ENCODE results near the gene NAA10. TPM values are rescaled to one million over a fixed set of nuclear protein-coding genes. Genes with fewer than 3 reads are reported as not detected.

The NAA10 gene
- total RNA-seq, 1 experiment from 2014 or later: 85.7 TPM

- in situ Hi-C loops (cut with HindIII; ENCODE audit: low pct_unique_long_range_greater_than_20kb, low sequenced_read_pairs): no loop called here
- no peak for DNase-seq (ENCODE audit: low read depth, low spot score)
Measured at GRCh38 chrX:153883163-153883843, 51.5 kb downstream of the NAA10 start.

- no peak for DNase-seq (ENCODE audit: low read depth, low spot score)
- in situ Hi-C loops (cut with HindIII; ENCODE audit: low pct_unique_long_range_greater_than_20kb, low sequenced_read_pairs): no loop called here
Measured at GRCh38 chrX:153882557-153882956, 52.3 kb downstream of the NAA10 start.

- in situ Hi-C loops (cut with HindIII; ENCODE audit: low pct_unique_long_range_greater_than_20kb, low sequenced_read_pairs): no loop called here
- no peak for DNase-seq (ENCODE audit: low read depth, low spot score)
Measured at GRCh38 chrX:153882086-153882498, 52.7 kb downstream of the NAA10 start.

- in situ Hi-C loops (cut with HindIII; ENCODE audit: low pct_unique_long_range_greater_than_20kb, low sequenced_read_pairs): no loop called here
- DNase-seq (ENCODE audit: low read depth, low spot score): no peak
Measured at GRCh38 chrX:153881281-153881680, 53.6 kb downstream of the NAA10 start.

- DNase-seq (ENCODE audit: low read depth, low spot score): no peak
- in situ Hi-C loops (cut with HindIII; ENCODE audit: low pct_unique_long_range_greater_than_20kb, low sequenced_read_pairs): no loop called here
Measured at GRCh38 chrX:153880440-153880815, 54.4 kb downstream of the NAA10 start.

- in situ Hi-C loops (cut with HindIII; ENCODE audit: low pct_unique_long_range_greater_than_20kb, low sequenced_read_pairs): no loop called here
- DNase-seq (ENCODE audit: low read depth, low spot score): no peak
Measured at GRCh38 chrX:153879741-153880439, 54.9 kb downstream of the NAA10 start.

Small RNA genes lying within 50 kb of the gene (small RNA-seq; reads per million reads assigned to genes)
- gene MIR3202-1: 0 reads per million in 2 experiments

Other genes with a start within 250 kb of the NAA10 start
- 44.7 and 48.1 TPM in 2 replicates for gene SLC6A8, start 247.1 kb downstream of the NAA10 start, total RNA-seq (2014; rRNA removed; shearing (Covaris generic))
- gene BCAP31, start 210.7 kb downstream of the NAA10 start, total RNA-seq (2014; rRNA removed; shearing (Covaris generic)): 363 and 424 TPM in 2 replicates
- gene ABCD1, start 210.2 kb downstream of the NAA10 start, total RNA-seq (2014; rRNA removed; shearing (Covaris generic)): 39.1 and 43.5 TPM in 2 replicates
- 2.7 and 4.8 TPM in 2 replicates for gene PLXNB3, start 170.8 kb downstream of the NAA10 start, total RNA-seq (2014; rRNA removed; shearing (Covaris generic))
- 0.05 TPM in 1 of 2 replicates, not detected in the other for gene SRPK3, start 154.0 kb downstream of the NAA10 start, total RNA-seq (2014; rRNA removed; shearing (Covaris generic))
- 87.1 and 93.3 TPM in 2 replicates for gene IDH3G, start 140.7 kb downstream of the NAA10 start, total RNA-seq (2014; rRNA removed; shearing (Covaris generic))
- 382 and 384 TPM in 2 replicates for gene SSR4, start 140.4 kb downstream of the NAA10 start, total RNA-seq (2014; rRNA removed; shearing (Covaris generic))
- gene PDZD4, start 104.5 kb downstream of the NAA10 start, total RNA-seq (2014; rRNA removed; shearing (Covaris generic)): 14.6 and 15.2 TPM in 2 replicates
- 58.4 and 78.9 TPM in 2 replicates for gene L1CAM, start 48.9 kb downstream of the NAA10 start, total RNA-seq (2014; rRNA removed; shearing (Covaris generic))
- gene AVPR2, start 30.4 kb downstream of the NAA10 start, total RNA-seq (2014; rRNA removed; shearing (Covaris generic)): 0.26 and 0.27 TPM in 2 replicates
- gene ARHGAP4, start 8.8 kb downstream of the NAA10 start, total RNA-seq (2014; rRNA removed; shearing (Covaris generic)): 15.0 and 17.5 TPM in 2 replicates
- 12.3 and 13.4 TPM in 2 replicates for gene RENBP, start 9.6 kb upstream of the NAA10 start, total RNA-seq (2014; rRNA removed; shearing (Covaris generic))
- 22.6 and 23.3 TPM in 2 replicates for gene HCFC1, start 36.8 kb upstream of the NAA10 start, total RNA-seq (2014; rRNA removed; shearing (Covaris generic))
- 5.8 and 7.6 TPM in 2 replicates for gene TMEM187, start 37.7 kb upstream of the NAA10 start, total RNA-seq (2014; rRNA removed; shearing (Covaris generic))
- 45.1 and 52.6 TPM in 2 replicates for gene IRAK1, start 84.9 kb upstream of the NAA10 start, total RNA-seq (2014; rRNA removed; shearing (Covaris generic))
- 57.0 and 65.5 TPM in 2 replicates for gene MECP2, start 162.7 kb upstream of the NAA10 start, total RNA-seq (2014; rRNA removed; shearing (Covaris generic))
- gene OPN1LW, start 209.2 kb upstream of the NAA10 start, total RNA-seq (2014; rRNA removed; shearing (Covaris generic)): not detected in 2 replicates
- not detected in 2 replicates for gene OPN1MW, start 247.6 kb upstream of the NAA10 start, total RNA-seq (2014; rRNA removed; shearing (Covaris generic))

Measured in SK-MEL-5 (cell line).